ENCODE data around the gene MUTYH. TPM values are rescaled to one million over a fixed set of nuclear protein-coding genes. Genes with fewer than 3 reads are reported as not detected.

MUTYH gene
- total RNA-seq, result 9.7 and 14.9 TPM in 2 replicates

DNA sequence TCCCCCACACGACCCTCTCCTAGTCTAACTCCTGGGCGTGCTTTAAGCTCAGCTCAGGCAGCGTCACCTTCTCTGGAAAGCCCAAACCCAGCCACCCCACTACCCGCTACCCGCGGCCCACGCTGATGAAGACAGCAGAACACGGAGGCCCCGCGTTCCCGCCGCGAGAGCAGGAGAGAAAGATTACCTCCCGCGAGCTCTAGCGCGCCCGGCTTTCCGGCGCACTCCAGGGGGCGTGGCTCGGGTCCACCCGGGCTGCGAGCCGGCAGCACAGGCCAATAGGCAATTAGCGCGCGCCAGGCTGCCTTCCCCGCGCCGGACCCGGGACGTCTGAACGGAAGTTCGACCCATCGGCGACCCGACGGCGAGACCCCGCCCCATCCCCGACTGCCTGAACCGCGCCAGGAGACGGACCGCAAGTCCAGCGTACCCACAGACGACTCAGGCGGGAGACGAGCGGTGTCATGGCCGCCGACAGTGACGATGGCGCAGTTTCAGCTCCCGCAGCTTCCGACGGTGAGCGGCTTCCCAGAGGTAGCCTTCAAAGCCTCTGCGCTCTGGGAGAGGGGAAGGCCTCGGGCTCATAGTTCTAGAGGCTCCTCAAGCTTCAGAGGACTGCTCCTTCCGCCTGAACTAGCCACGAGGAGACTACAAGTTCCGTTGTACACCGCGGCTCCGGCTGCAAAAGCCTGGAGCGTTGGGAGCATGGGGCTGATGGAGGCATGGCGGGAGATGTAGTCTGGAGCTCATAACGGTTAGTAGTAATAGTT is at the start of gene MUTYH, which contains the start of gene TOE1:
Gene MUTYH (minus strand): TSS at position 652 of the 770 bp plus-strand sequence. CDS start 5,935 bp downstream, outside the sequence.
Gene TOE1 (plus strand): TSS at position 382 of the 770 bp plus-strand sequence. CDS start 83 bp downstream, at position 465.

DNA sequence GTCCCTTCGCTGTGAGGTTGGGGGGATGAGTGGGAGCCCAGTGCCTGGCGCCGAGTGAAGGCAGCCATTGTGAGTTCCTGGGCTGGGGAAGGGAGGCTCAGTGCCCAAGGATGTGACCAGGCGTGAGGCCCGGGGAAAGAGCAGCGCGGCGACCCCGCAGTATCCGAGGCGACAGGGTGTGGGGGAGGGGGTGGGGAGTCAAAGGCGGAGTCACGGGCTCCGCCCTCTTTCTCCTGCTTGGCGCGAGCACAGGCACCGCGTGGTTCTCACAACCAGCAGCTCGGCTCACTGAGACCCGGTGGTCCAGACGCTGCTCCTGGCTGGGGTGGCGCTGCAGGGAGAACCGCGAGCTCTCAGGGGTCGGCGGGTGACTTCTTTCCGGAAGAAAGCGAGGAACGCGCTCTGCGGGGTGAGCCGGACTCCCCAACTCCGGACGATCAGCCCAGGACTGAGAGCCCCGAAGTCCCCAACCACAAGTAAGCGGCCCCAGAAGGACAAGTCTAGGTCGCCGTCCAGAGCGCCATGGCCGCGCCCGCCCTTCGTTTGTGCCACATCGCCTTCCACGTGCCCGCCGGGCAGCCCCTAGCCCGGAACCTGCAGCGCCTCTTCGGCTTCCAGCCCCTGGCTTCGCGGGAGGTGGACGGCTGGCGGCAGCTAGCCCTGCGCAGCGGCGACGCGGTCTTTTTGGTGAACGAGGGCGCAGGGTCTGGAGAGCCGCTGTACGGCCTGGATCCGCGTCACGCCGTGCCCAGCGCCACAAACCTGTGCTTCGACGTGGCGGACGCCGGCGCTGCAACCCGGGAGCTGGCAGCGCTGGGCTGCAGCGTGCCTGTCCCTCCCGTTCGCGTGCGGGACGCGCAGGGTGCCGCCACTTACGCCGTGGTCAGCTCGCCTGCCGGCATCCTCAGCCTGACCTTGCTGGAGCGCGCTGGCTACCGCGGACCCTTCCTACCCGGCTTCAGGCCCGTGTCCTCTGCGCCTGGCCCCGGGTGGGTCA is 13.3 kb downstream of the MUTYH start, which contains the start of gene HPDL:
Gene HPDL (plus strand): TSS at position 269 of the 997 bp plus-strand sequence. CDS start 254 bp downstream, at position 523.

Other genes with a start within 250 kb of the MUTYH start
- gene ZSWIM5, start 133.8 kb downstream of the MUTYH start, total RNA-seq, result under 0.01 TPM in 1 of 2 replicates, not detected in the other
- gene HPDL, start 13.5 kb downstream of the MUTYH start, total RNA-seq, result 0.12 and 2.8 TPM in 2 replicates
- 5.0 and 7.5 TPM in 2 replicates for gene TOE1, start 270 bp downstream of the MUTYH start, total RNA-seq
- 2.2 and 2.3 TPM in 2 replicates for gene TESK2, start 150.7 kb upstream of the MUTYH start, total RNA-seq
- gene CCDC163, start 159.6 kb upstream of the MUTYH start, total RNA-seq, result 1.1 and 2.2 TPM in 2 replicates
- 2.4 and 6.8 TPM in 2 replicates for gene MMACHC, start 159.9 kb upstream of the MUTYH start, total RNA-seq
- 318 and 441 TPM in 2 replicates for gene PRDX1, start 181.4 kb upstream of the MUTYH start, total RNA-seq
- 75.2 and 103 TPM in 2 replicates for gene AKR1A1, start 210.4 kb upstream of the MUTYH start, total RNA-seq
- 22.8 and 37.2 TPM in 2 replicates for gene NASP, start 243.6 kb upstream of the MUTYH start, total RNA-seq

Measured in pericardium fibroblast (primary cell).